ENCODE measurements around the gene PPP4R1.

Gene PPP4R1

GRCh38 chr18:9629709-9630108, 15.3 kb upstream of the PPP4R1 start:
- TF ChIP-seq CTCF (IDR thresholded peaks at IDR 0.05; ENCODE audit: borderline replicate concordance, control extremely low read depth, extremely low read depth, insufficient read depth, missing control alignments): no peak
- DNase-seq (ENCODE audit: low spot score): no peak
- in situ Hi-C loops (cut with MboI; ENCODE audit: low sequenced_read_pairs, unreplicated experiment): no loop called here

- TF ChIP-seq CTCF (IDR thresholded peaks at IDR 0.05; ENCODE audit: borderline replicate concordance, control extremely low read depth, extremely low read depth, insufficient read depth, missing control alignments): no peak
- no peak for DNase-seq (ENCODE audit: low spot score)
- in situ Hi-C loops (cut with MboI; ENCODE audit: low sequenced_read_pairs, unreplicated experiment): no loop called here
Measured at GRCh38 chr18:9628984-9629383, 14.6 kb upstream of the PPP4R1 start.

GRCh38 chr18:9627642-9628041, 13.3 kb upstream of the PPP4R1 start:
- no peak for TF ChIP-seq CTCF (IDR thresholded peaks at IDR 0.05; ENCODE audit: borderline replicate concordance, control extremely low read depth, extremely low read depth, insufficient read depth, missing control alignments)
- in situ Hi-C loops (cut with MboI; ENCODE audit: low sequenced_read_pairs, unreplicated experiment): no loop called here
- DNase-seq (ENCODE audit: low spot score): no peak

- TF ChIP-seq CTCF (IDR thresholded peaks at IDR 0.05; ENCODE audit: borderline replicate concordance, control extremely low read depth, extremely low read depth, insufficient read depth, missing control alignments): no peak
- DNase-seq (ENCODE audit: low spot score): no peak
- in situ Hi-C loops (cut with MboI; ENCODE audit: low sequenced_read_pairs, unreplicated experiment): no loop called here
Measured at GRCh38 chr18:9619990-9620389, 5.6 kb upstream of the PPP4R1 start.

GRCh38 chr18:9619545-9619944, 5.2 kb upstream of the PPP4R1 start:
- no peak for TF ChIP-seq CTCF (IDR thresholded peaks at IDR 0.05; ENCODE audit: borderline replicate concordance, control extremely low read depth, extremely low read depth, insufficient read depth, missing control alignments)
- in situ Hi-C loops (cut with MboI; ENCODE audit: low sequenced_read_pairs, unreplicated experiment): no loop called here
- DNase-seq (ENCODE audit: low spot score): no peak

- in situ Hi-C loops (cut with MboI; ENCODE audit: low sequenced_read_pairs, unreplicated experiment): no loop called here
Measured at GRCh38 chr18:9619056-9619455, 4.7 kb upstream of the PPP4R1 start.

More at GRCh38 chr18:9619056-9619455, 4.7 kb upstream of the PPP4R1 start:
- no peak for DNase-seq (ENCODE audit: low spot score)
- no peak for TF ChIP-seq CTCF (IDR thresholded peaks at IDR 0.05; ENCODE audit: borderline replicate concordance, control extremely low read depth, extremely low read depth, insufficient read depth, missing control alignments)

All from GM13976 (cell line).